ENCODE data around the gene KRTAP2-1. TPM values are rescaled to one million over a fixed set of nuclear protein-coding genes. Genes with fewer than 3 reads are reported as not detected.

The KRTAP2-1 gene
- total RNA-seq, 2 donors from 2014 or later = not detected

DNA sequence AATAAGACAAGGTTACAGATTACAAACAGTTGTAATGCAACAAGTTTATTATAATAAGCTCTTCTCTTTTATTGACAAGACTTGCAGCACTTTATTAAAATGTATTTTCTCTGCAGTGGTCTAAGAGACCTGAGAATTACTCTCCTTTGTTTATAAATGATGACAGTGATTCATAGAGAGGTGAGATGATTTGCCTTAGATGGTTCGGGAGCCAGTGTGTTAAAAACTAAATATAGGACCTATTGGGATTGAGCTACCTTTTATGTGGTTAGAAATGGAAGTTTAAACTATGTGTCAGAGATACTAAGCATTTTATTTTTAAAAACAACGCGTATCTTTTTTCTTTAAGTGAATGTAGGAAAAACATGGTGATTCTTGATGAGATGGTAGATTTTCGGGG is 50.3 kb downstream of the KRTAP2-1 start:
- Mint-ChIP-seq H3K4me3 (no peak overlapping the region), H3K36me3 (ENCODE audit: insufficient read depth in 2 of 2) (no peaks in the 10 kb centered on the region), H3K4me1 (ENCODE audit: low read depth) (no peaks in the 10 kb centered on the region), H3K9me3 (no peaks in the 10 kb centered on the region), H3K27me3 (ENCODE audit: low read depth) (peaks cover 56% of the 10 kb centered on the region), H3K27ac (no peak overlapping the region)
- no peak for DNase-seq
- no peak for ATAC-seq (replicated peaks in 1 of 2)

Other genes starting within 250 kb of the KRTAP2-1 start
- gene KRT28, start 247.4 kb downstream of the KRTAP2-1 start, total RNA-seq = not detected
- 10 to 100 TPM; 59.1 to 59.3 TPM for gene KRT10, start 224.7 kb downstream of the KRTAP2-1 start, total RNA-seq
- not detected for gene KRT12, start 180.1 kb downstream of the KRTAP2-1 start, total RNA-seq
- not detected for gene KRT20, start 162.1 kb downstream of the KRTAP2-1 start, total RNA-seq
- not detected for gene KRT23, start 109.7 kb downstream of the KRTAP2-1 start, total RNA-seq
- gene KRT39, start 80.4 kb downstream of the KRTAP2-1 start, total RNA-seq = not detected
- not detected for gene KRT40, start 63.0 kb downstream of the KRTAP2-1 start, total RNA-seq
- not detected for gene KRTAP3-3, start 53.2 kb downstream of the KRTAP2-1 start, total RNA-seq
- gene KRTAP3-2, start 47.4 kb downstream of the KRTAP2-1 start, total RNA-seq = not detected
- not detected for gene KRTAP3-1, start 38.2 kb downstream of the KRTAP2-1 start, total RNA-seq
- not detected for gene KRTAP1-5, start 20.1 kb downstream of the KRTAP2-1 start, total RNA-seq
- gene KRTAP1-4, start 17.1 kb downstream of the KRTAP2-1 start, total RNA-seq = not detected
- gene KRTAP1-3, start 12.4 kb downstream of the KRTAP2-1 start, total RNA-seq = not detected
- gene KRTAP1-1, start 5.9 kb downstream of the KRTAP2-1 start, total RNA-seq = not detected
- gene KRTAP2-2, start 7.9 kb upstream of the KRTAP2-1 start, total RNA-seq = not detected
- gene KRTAP2-3, start 12.8 kb upstream of the KRTAP2-1 start, total RNA-seq = not detected
- not detected for gene KRTAP2-4, start 18.6 kb upstream of the KRTAP2-1 start, total RNA-seq
- gene KRTAP4-7, start 36.8 kb upstream of the KRTAP2-1 start, total RNA-seq = not detected
- gene KRTAP4-8, start 50.8 kb upstream of the KRTAP2-1 start, total RNA-seq = not detected
- not detected for gene KRTAP4-16, start 54.9 kb upstream of the KRTAP2-1 start, total RNA-seq
- not detected for gene KRTAP4-9, start 58.1 kb upstream of the KRTAP2-1 start, total RNA-seq
- gene KRTAP4-11, start 71.1 kb upstream of the KRTAP2-1 start, total RNA-seq = not detected
- not detected for gene KRTAP4-12, start 76.9 kb upstream of the KRTAP2-1 start, total RNA-seq
- not detected for gene KRTAP4-6, start 93.2 kb upstream of the KRTAP2-1 start, total RNA-seq
- not detected for gene KRTAP4-5, start 102.5 kb upstream of the KRTAP2-1 start, total RNA-seq
- not detected for gene KRTAP4-4, start 113.4 kb upstream of the KRTAP2-1 start, total RNA-seq
- not detected for gene KRTAP4-3, start 120.9 kb upstream of the KRTAP2-1 start, total RNA-seq
- not detected for gene KRTAP4-2, start 130.9 kb upstream of the KRTAP2-1 start, total RNA-seq
- not detected for gene KRTAP4-1, start 137.6 kb upstream of the KRTAP2-1 start, total RNA-seq
- not detected for gene KRTAP9-1, start 142.6 kb upstream of the KRTAP2-1 start, total RNA-seq
- gene KRTAP9-2, start 179.3 kb upstream of the KRTAP2-1 start, total RNA-seq = not detected
- gene KRTAP9-3, start 185.1 kb upstream of the KRTAP2-1 start, total RNA-seq = not detected
- not detected for gene KRTAP9-8, start 190.7 kb upstream of the KRTAP2-1 start, total RNA-seq
- not detected for gene KRTAP9-4, start 202.4 kb upstream of the KRTAP2-1 start, total RNA-seq
- not detected for gene KRTAP9-9, start 208.1 kb upstream of the KRTAP2-1 start, total RNA-seq
- not detected for gene KRTAP9-6, start 218.1 kb upstream of the KRTAP2-1 start, total RNA-seq
- not detected for gene KRTAP9-7, start 228.4 kb upstream of the KRTAP2-1 start, total RNA-seq